ENCODE measurements around the gene DIDO1. TPM values are rescaled to one million over a fixed set of nuclear protein-coding genes. Genes with fewer than 3 reads are reported as not detected.
A peak's percentile ranks its signal among the peaks of the same experiment; 100 is the strongest.

Gene DIDO1
- total RNA-seq, 4 donors from 2014 or later = 64.5 to 89.7 (median 78.9) TPM

- H3K9me3 ChIP-seq = no peaks in the 10 kb centered on the region
- WGBS, 2 donors = 87 to 91% methylated on average over 12 to 14 of the region's 14 CpGs
- no peak for DNase-seq (ENCODE audit: low spot score in 2 of 2)
- H3K4me3 ChIP-seq = no peak overlapping the region
- TF ChIP-seq CTCF (IDR thresholded peaks at IDR 0.05) (no peak), EP300 (IDR thresholded peaks at IDR 0.05) (no peak), POLR2A (IDR thresholded peaks at IDR 0.05) (no peak)
- peaks cover 0 to 40% (median 22%) of the 10 kb centered on the region in 4 donors for H3K4me1 ChIP-seq
- H3K36me3 ChIP-seq = peaks cover 0 to 49% (median 0%) of the 10 kb centered on the region in 3 donors
- H3K27ac ChIP-seq = peak overlapping the region in 1 of 4 donors; percentile 61
- no peaks in the 10 kb centered on the region for H3K27me3 ChIP-seq
Observed at GRCh38 chr20:62830251-62830650, 96.1 kb downstream of the DIDO1 start.

DNA sequence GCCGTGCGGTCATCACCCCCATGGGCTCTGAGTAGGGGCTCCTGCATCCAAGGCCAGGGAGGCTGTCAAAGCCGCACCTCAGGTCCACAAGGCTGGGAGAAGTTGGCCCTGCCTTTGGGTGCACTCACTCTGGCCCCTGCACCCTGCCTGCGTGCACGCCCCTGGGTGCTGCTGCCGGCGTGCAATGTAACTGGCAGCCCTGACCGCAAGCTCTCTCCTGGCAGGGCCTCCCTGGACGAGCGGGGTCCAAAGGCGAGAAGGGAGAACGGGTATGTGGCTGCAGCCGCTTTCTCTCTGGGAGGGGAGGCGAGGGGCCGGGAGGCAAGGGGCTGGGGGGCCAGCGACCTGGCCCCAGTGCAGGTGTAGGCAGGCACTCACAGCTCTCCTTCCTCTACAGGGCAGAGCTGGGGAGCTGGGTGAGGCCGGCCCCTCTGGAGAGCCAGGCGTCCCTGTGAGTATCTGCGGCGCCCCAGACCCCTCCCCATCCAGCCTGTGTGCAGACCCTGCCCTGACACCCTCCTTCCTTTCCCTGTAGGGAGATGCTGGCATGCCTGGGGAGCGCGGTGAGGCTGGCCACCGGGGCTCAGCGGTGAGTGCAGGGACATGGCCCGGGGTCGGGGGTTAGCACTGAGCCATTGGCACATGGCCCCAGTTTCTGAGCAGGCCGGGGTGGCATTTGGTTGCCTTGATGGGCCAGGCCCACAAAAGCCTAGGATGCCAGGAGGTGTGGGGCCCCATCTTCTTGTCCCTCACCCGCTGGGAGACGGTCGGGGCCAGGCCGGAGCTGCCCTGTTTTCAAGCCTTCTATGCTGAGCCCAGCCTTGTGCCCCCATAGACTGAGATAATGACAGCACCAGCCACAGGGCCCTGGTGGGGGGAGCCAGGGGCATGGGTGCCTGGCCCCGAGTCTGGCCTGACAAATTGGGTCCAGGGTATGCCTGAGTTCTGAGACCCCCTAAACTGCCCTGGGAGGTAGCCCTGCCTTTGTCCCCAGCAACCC, 96.8 kb downstream of the DIDO1 start:
- no peak for TF ChIP-seq CTCF (IDR thresholded peaks at IDR 0.05)
- 89% methylated on average over 18 to 21 of the region's 32 CpGs for WGBS, 2 donors
- no peaks in the 10 kb centered on the region for H3K27me3 ChIP-seq
- H3K4me1 ChIP-seq = peaks cover 0 to 47% (median 25%) of the 10 kb centered on the region in 4 donors
- peak overlapping the region in 1 of 4 donors; percentile 61 for H3K27ac ChIP-seq
- H3K4me3 ChIP-seq = no peak overlapping the region
- DNase-seq (ENCODE audit: low spot score in 2 of 2) = no peak
- no peaks in the 10 kb centered on the region for H3K9me3 ChIP-seq
- peaks cover 0 to 49% (median 0%) of the 10 kb centered on the region in 3 donors for H3K36me3 ChIP-seq

GRCh38 chr20:62828511-62829230, 97.6 kb downstream of the DIDO1 start:
- no peaks in the 10 kb centered on the region for H3K9me3 ChIP-seq
- 85 to 86% methylated on average over 26 to 29 of the region's 29 CpGs for WGBS, 2 donors
- peaks cover 0 to 49% (median 0%) of the 10 kb centered on the region in 3 donors for H3K36me3 ChIP-seq
- no peak for TF ChIP-seq EP300 (IDR thresholded peaks at IDR 0.05)
- no peak overlapping the region for H3K4me3 ChIP-seq
- no peaks in the 10 kb centered on the region for H3K27me3 ChIP-seq
- no peak for DNase-seq (ENCODE audit: low spot score in 2 of 2)
- H3K4me1 ChIP-seq = peaks cover 0 to 51% (median 31%) of the 10 kb centered on the region in 4 donors
- H3K27ac ChIP-seq = peak overlapping the region in 1 of 4 donors; percentile 43

DNA sequence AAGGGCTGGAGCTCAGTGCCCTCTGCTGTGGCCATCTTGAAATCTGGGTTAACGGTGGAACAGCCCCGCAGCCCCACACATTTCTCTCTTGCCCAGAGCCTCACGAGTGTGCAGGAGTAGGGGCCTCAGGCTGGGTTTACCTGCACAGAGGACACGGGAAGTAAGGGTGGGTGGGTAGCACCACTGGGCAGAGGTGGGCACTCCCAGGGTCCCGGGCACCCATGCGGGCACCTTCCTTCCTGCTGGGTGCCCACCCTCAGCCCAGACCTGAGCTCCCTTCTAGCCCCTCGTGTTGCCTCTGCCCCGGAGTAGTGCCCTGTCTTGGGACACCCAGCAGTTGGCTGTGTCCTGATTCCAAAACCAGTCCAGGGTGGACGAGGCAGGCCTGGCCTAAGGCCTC, 98.3 kb downstream of the DIDO1 start:
- H3K4me3 ChIP-seq = no peak overlapping the region
- H3K9me3 ChIP-seq = no peaks in the 10 kb centered on the region
- WGBS, 2 donors = 86 to 92% methylated on average over 9 of the region's 9 CpGs
- no peak for DNase-seq (ENCODE audit: low spot score in 2 of 2)
- no peak for TF ChIP-seq POLR2A (IDR thresholded peaks at IDR 0.05)
- no peak for TF ChIP-seq CTCF (IDR thresholded peaks at IDR 0.05)
- no peak for TF ChIP-seq EP300 (IDR thresholded peaks at IDR 0.05)
- H3K27me3 ChIP-seq = no peaks in the 10 kb centered on the region
- peaks cover 0 to 49% (median 0%) of the 10 kb centered on the region in 3 donors for H3K36me3 ChIP-seq
- H3K27ac ChIP-seq = peak overlapping the region in 1 of 4 donors; percentile 43
- H3K4me1 ChIP-seq = peaks cover 0 to 46% (median 31%) of the 10 kb centered on the region in 4 donors

Small RNA genes lying within 50 kb of the gene (small RNA-seq; reads per million reads assigned to genes)
- gene DPH3P1 = not detected

Other genes starting within 250 kb of the DIDO1 start
- gene NTSR1, start 217.7 kb downstream of the DIDO1 start, total RNA-seq = under 1 TPM in 1 of 4 donors, not detected in 3; 0.30 TPM
- 10 to 100 TPM; 12.0 to 15.3 (median 13.6) TPM for gene MRGBP, start 130.0 kb downstream of the DIDO1 start, total RNA-seq
- 100 to 1,000 TPM in 1 of 4 donors, 10 to 100 TPM in 3; 67.1 to 108 (median 80.8) TPM for gene OGFR, start 121.7 kb downstream of the DIDO1 start, total RNA-seq
- 10 to 100 TPM; 51.3 to 81.2 (median 63.5) TPM for gene COL9A3, start 109.5 kb downstream of the DIDO1 start, total RNA-seq
- 10 to 100 TPM in 3 of 4 donors, 1 to 10 TPM in 1; 9.8 to 25.1 (median 16.2) TPM for gene TCFL5, start 64.7 kb downstream of the DIDO1 start, total RNA-seq
- gene GID8, start 11.6 kb upstream of the DIDO1 start, total RNA-seq = 10 to 100 TPM; 23.4 to 33.4 (median 29.7) TPM
- 10 to 100 TPM in 1 of 4 donors, 1 to 10 TPM in 3; 3.9 to 13.5 (median 4.5) TPM for gene SLC17A9, start 26.2 kb upstream of the DIDO1 start, total RNA-seq
- gene BHLHE23, start 80.5 kb upstream of the DIDO1 start, total RNA-seq = not detected